Hematopoietic multipotent progenitor cell (in vitro differentiated cells): ENCODE results near the gene EIF3K. TPM values are rescaled to one million over a fixed set of nuclear protein-coding genes. Genes with fewer than 3 reads are reported as not detected.
A peak's percentile ranks its signal among the peaks of the same experiment; 100 is the strongest.

Experiments
- DNase-seq, 3 donors: peaks; one replicate each; pipeline ENCODE4 v3.0.0-alpha.2; 2011 to 2015; ENCODE audit warnings: low read depth in 2 of 3, low spot score in 2 of 3
- total RNA-seq: library from RNA; depleted of rRNA; stranded (reverse); fragments of >200 nt; gene quantifications from one replicate; pipeline ENCODE4 v1.2.3, GENCODE V29; 2012

The EIF3K gene
- total RNA-seq, 1 donor: 831 TPM

DNA sequence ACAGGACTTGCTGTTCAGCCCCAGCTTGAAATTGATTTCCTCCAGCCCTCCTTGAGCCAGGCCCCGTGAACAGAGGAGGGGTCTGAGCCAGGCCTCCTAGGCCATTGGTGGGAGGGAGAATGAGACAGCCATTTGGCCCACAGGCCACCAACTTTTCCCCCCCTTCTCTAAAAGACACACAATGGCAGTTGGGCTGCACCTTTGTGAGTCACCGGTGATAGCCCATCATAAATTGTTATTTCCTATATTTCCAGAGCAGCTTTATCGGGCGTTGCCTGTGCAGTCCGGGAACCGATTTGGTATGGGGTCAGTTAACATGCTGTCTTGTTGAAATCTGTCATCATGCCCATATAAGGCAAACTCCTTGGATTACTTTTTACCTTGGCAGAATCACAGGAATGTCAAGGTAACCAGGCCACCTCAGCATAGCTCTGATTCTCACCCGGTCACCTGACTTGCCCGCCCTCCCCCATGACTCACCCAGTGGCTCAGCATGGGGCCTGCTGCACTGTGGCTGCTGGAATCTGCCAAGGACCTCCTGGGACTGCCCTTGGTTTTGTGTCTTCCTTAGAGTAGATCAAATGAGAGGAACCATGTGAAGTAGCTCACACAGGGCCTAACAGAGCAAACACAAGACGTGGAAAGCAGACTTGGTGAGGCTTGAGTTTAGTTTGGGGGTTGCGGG is 64.5 kb downstream of the EIF3K start:
- peak in 2 of 3 donors; percentile 84 to 88 for DNase-seq

DNA sequence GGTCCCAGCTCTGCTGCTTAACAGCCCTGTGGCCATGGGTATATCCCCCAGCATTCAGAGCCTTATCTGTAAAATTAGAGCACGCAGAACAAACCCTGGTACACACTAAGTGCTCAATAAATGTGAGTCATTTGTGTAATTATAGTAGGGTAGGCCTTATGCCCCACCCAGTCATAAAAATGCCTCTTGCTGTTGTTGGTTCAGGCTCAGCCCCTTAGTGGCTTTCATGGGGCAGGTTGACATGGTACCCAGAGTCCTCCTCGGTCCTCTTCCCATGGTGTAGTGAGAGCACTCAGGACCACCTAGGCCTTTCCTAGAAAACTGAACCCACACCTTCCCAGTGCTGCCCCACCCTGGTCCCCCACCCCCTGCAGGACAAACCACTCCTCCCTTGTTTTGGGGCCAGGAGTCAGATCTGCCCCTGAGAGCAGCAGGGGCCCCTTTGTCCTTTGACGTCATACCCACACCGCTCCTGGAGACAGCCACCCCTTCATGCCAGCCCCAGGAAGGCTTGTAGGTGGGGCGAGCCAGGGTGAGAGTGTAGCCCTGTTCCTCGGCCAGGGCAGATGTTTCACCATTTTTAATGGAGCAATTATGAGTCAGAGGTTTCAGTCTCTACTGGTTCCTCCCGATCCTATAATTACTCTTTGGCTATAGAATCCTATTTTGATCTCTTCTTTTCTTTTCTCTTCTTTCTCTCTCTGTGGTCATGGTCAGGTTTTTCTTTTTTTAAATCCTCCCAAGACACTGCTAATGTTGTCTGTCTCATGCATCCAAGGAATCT is 65.3 kb downstream of the EIF3K start:
- no peak for DNase-seq

DNA sequence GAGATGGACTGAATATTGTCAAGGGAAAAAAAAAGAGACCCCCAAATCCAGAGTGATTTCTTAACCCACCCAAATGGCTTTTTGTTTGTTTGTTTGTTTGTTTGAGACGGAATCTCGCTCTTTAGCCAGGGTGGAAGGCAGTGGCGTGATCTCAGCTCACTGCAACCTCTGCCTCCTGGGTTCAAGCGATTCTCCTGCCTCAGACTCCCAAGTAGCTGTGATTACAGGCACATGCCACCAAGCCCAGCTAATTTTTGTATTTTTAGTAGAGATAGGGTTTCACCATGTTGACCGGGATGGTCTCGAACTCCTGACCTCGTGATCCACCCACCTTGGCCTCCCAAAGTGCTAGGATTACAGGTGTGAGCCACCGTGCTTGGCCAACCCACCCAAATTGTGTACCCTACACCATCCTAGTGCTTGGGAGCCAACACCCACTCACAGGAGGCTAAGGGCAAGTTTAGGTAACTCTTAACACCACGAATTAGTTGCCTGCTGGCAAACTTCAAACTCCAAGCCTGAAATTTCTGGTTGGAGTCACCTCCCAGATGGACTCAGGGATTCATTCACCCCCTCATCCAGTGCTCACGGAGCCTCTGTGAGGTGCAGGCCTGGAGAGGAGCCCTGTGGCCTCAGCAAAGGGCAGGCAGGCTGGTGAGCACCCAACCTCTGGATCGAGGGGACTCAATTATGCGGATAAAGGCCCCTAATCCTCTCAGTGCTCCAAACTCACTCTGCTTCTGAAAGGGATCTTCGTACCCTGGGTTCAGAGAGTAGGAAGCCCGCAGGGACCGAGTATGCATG is 66.1 kb downstream of the EIF3K start:
- no peak for DNase-seq

DNA sequence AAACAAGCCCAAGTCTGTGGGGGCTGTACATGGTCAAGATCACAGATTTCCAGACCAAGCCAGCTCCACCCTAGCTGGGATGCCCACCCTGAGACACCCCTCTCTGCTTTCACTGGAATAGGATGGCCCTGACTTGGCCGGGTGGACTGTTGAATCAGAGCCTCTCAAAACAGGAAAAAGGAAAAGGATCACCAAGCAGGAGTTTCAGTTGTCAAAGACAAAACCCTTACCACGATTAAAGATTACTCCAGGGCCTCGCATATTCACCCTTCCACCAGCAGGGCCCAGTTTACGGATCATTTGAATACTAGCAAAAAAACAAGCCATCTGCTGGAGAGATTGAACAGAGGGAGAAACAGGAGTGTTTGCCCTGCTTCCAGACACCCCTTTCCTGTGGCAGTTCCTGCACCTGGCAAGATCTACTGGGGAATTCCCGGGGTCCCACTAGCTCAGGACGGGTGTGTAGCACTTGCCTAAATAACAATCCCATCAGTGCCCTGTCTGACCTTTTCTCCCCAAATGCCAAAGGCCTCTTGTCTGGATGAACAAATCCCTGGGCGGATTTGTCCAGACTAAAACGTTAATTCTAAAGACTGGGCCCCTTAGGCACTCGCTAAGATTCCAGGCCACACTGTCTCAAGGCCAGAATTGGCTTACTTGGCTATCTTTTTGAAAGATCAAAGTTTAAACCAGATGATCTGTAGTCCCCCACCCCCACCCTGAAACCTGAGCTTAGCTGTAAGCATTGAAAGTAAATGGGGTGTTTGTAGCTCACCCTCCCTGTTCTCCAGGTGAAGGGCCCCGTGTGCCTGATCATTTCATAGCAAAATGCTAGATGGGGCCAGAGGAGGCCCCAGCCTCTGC is 66.9 kb downstream of the EIF3K start:
- DNase-seq: peak in 1 of 3 donors; percentile 65

DNA sequence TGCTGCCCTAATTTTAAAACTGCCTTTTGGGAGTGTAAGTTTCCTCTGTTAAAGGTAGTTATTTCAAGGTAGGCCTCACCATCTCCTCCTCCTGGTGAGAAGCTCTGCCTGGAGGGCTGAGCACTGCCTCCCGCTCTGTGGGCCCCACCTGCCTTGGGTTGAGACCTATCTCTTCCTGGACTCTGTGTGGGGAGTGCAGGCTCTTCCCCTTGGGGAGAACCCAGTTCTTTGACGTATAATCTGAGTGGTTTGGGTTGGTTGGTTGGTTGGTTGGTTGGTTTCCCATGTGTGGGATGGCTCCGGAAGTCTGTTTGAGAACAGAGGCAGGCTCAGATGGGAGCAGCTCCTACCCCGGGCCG is 67.5 kb downstream of the EIF3K start:
- peak in 1 of 3 donors; percentile 47 for DNase-seq

Other genes starting within 250 kb of the EIF3K start
- 254 TPM for gene PSMD8, start 244.6 kb upstream of the EIF3K start, total RNA-seq
- gene GGN, start 231.2 kb upstream of the EIF3K start, total RNA-seq: under 0.01 TPM
- gene SPRED3, start 230.5 kb upstream of the EIF3K start, total RNA-seq: under 0.01 TPM
- 9.4 TPM for gene FAM98C, start 216.1 kb upstream of the EIF3K start, total RNA-seq
- 23.4 TPM for gene RASGRP4, start 193.0 kb upstream of the EIF3K start, total RNA-seq
- 2.7 TPM for gene RYR1, start 185.5 kb upstream of the EIF3K start, total RNA-seq
- gene MAP4K1, start 1.2 kb upstream of the EIF3K start, total RNA-seq: 31.5 TPM
- gene ACTN4, start 28.5 kb downstream of the EIF3K start, total RNA-seq: 264 TPM
- gene CAPN12, start 125.3 kb downstream of the EIF3K start, total RNA-seq: 4.8 TPM
- not detected for gene LGALS7, start 154.3 kb downstream of the EIF3K start, total RNA-seq
- gene LGALS7B, start 170.0 kb downstream of the EIF3K start, total RNA-seq: not detected
- 0.54 TPM for gene LGALS4, start 193.8 kb downstream of the EIF3K start, total RNA-seq
- gene ECH1, start 212.6 kb downstream of the EIF3K start, total RNA-seq: 76.7 TPM
- gene HNRNPL, start 230.8 kb downstream of the EIF3K start, total RNA-seq: 310 TPM